ENCODE measurements around the gene TSSK1B.

- no peak for TF ChIP-seq CTCF (IDR thresholded peaks at IDR 0.05)
- TF ChIP-seq EP300 (IDR thresholded peaks at IDR 0.05) = no peak
- TF ChIP-seq POLR2AphosphoS5 (IDR thresholded peaks at IDR 0.05) = no peak
Observed at GRCh38 chr5:113397046-113397445, 37.7 kb downstream of the TSSK1B start.

All from sigmoid colon (tissue), 4 donors.